H1 (cell line): ENCODE measurements around the gene NFKB1. TPM values are rescaled to one million over a fixed set of nuclear protein-coding genes. Genes with fewer than 3 reads are reported as not detected.

Experiments used
- CTCF ChIA-PET: fragments of 300-600 bp; sonication (Branson Sonifier 250); formaldehyde crosslinking; loops from one replicate; lab custom pipeline; 2021; ENCODE audit not compliant: partially characterized antibody; lab: Charles Lee
- POLR2A ChIA-PET: fragments of 300-600 bp; sonication (Branson Sonifier 250); formaldehyde crosslinking; loops from one replicate; lab custom pipeline; 2021; ENCODE audit warnings: inconsistent platforms; ENCODE audit not compliant: partially characterized antibody; lab: Charles Lee
- DNase-seq, 2 experiments: peaks; one replicate each; pipeline versions ENCODE4 v3.0.0 to v3.0.0-alpha.2; 2010 to 2022; ENCODE audit warnings: low spot score in 2 of 2, low read depth in 1 of 2, mixed read lengths in 1 of 2
- FAIRE-seq: peaks from 2 replicates; lab custom pipeline; 2011; peaks lifted over from hg19 to GRCh38; lab: Jason Lieb, UNC
- H2AFZ ChIP-seq: 2 replicates; pipeline ENCODE4 v1.8.1; 2012; ENCODE audit warnings: low read length, inconsistent platforms
- H2AK5ac ChIP-seq: 2 replicates; pipeline ENCODE4 v1.6.1; 2013; ENCODE audit warnings: low read depth, low read length
- H2BK120ac ChIP-seq: replicated peaks from 2 replicates; pipeline ENCODE3; 2013; ENCODE audit warnings: low read depth, low read length, inconsistent platforms
- H2BK12ac ChIP-seq: 2 replicates; pipeline ENCODE4 v1.6.1; 2013; ENCODE audit warnings: low read depth, low read length
- H2BK15ac ChIP-seq: 2 replicates; pipeline ENCODE4 v1.6.1; 2013; ENCODE audit warnings: low read length
- H2BK20ac ChIP-seq: 2 replicates; pipeline ENCODE4 v1.6.1; 2013; ENCODE audit warnings: low read length
- H2BK5ac ChIP-seq: 2 replicates; pipeline ENCODE4 v1.6.1; 2013; ENCODE audit warnings: low read depth, low read length
- H3K14ac ChIP-seq: 2 replicates; pipeline ENCODE4 v1.6.1; 2013; ENCODE audit warnings: inconsistent platforms; ENCODE audit not compliant: insufficient read length
- H3K18ac ChIP-seq: 2 replicates; pipeline ENCODE4 v1.6.1; 2013; ENCODE audit warnings: low read length; ENCODE audit errors: extremely low read depth
- H3K23ac ChIP-seq: 2 replicates; pipeline ENCODE4 v1.6.1; 2013; ENCODE audit warnings: inconsistent platforms; ENCODE audit not compliant: insufficient read length
- H3K23me2 ChIP-seq: 2 replicates; pipeline ENCODE4 v1.6.1; 2013; ENCODE audit warnings: low read depth, low read length
- H3K27ac ChIP-seq: 2 replicates; pipeline ENCODE4 v1.6.1; 2011; ENCODE audit warnings: low read depth, low read length, inconsistent platforms
- H3K27me3 ChIP-seq, 4 experiments: replicated peaks in 1 of 4; 1 replicate in 1 of 4; 2 replicates in 3 of 4; pipeline versions ENCODE4 v1.6.1 to v1.8.1; 2011 to 2013; ENCODE audit warnings: low read length in 3 of 4, mild to moderate bottlenecking in 3 of 4, inconsistent platforms in 2 of 4, mixed read lengths in 2 of 4, moderate library complexity in 1 of 4; ENCODE audit not compliant: control insufficient read depth in 3 of 4, insufficient read depth in 3 of 4; ENCODE audit errors: extremely low read depth in 1 of 4
- H3K36me3 ChIP-seq, 4 experiments: 2 replicates each; pipeline versions ENCODE4 v1.6.1 to v1.8.1; 2011 to 2013; ENCODE audit warnings: mild to moderate bottlenecking in 4 of 4, low read length in 3 of 4, moderate library complexity in 2 of 4, control low read depth in 1 of 4, inconsistent platforms in 1 of 4; ENCODE audit not compliant: insufficient read depth in 4 of 4, control insufficient read depth in 2 of 4
- H3K4ac ChIP-seq: replicated peaks from 2 replicates; pipeline ENCODE3; 2013; ENCODE audit warnings: low read length, low read depth, mixed read lengths, inconsistent platforms; ENCODE audit not compliant: insufficient read length
- H3K4me1 ChIP-seq, 4 experiments: replicated peaks in 1 of 4; 1 replicate in 1 of 4; 2 replicates in 3 of 4; pipeline versions ENCODE4 v1.6.1 to v1.8.1; 2011 to 2013; ENCODE audit warnings: low read length in 3 of 4, inconsistent platforms in 2 of 4, mixed read lengths in 1 of 4; ENCODE audit not compliant: insufficient read depth in 4 of 4, control insufficient read depth in 3 of 4
- H3K4me2 ChIP-seq, 2 experiments: 2 replicates each; pipeline versions ENCODE4 v1.6.1 to v1.8.1; 2011 to 2013; ENCODE audit warnings: low read depth in 2 of 2, low read length in 2 of 2, control low read depth in 1 of 2, inconsistent platforms in 1 of 2, mild to moderate bottlenecking in 1 of 2; ENCODE audit not compliant: insufficient read depth in 1 of 2
- H3K4me3 ChIP-seq, 4 experiments: fragments of 200-600, 300-600 bp in 1 of 4; sonication (generic), shearing (Covaris generic), sonication (Bioruptor Twin) in 1 of 4; 2 replicates each; pipeline versions ENCODE4 v1.5.1 to v1.8.1; 2011 to 2016; ENCODE audit warnings: low read length in 4 of 4, low read depth in 3 of 4, control low read depth in 2 of 4, inconsistent platforms in 2 of 4, mild to moderate bottlenecking in 2 of 4, mixed read lengths in 1 of 4, moderate library complexity in 1 of 4; ENCODE audit not compliant: insufficient read depth in 2 of 4; ENCODE audit errors: extremely low read depth in 1 of 4
- H3K56ac ChIP-seq: replicated peaks from 2 replicates; pipeline ENCODE3; 2013; ENCODE audit warnings: low read depth, mild to moderate bottlenecking, mixed read lengths, low read length, inconsistent platforms; ENCODE audit not compliant: insufficient read length
- H3K79me1 ChIP-seq: 2 replicates; pipeline ENCODE4 v1.6.1; 2013; ENCODE audit warnings: low read depth, low read length, control low read depth
- H3K79me2 ChIP-seq, 2 experiments: 2 replicates each; pipeline versions ENCODE4 v1.6.1 to v1.8.1; 2012 to 2013; ENCODE audit warnings: low read length in 2 of 2, mild to moderate bottlenecking in 2 of 2, inconsistent platforms in 1 of 2; ENCODE audit not compliant: insufficient read depth in 2 of 2, control insufficient read depth in 1 of 2
- H3K9ac ChIP-seq, 4 experiments: replicated peaks in 1 of 4; 1 replicate in 1 of 4; 2 replicates in 3 of 4; pipeline versions ENCODE4 v1.6.1 to v1.8.1; 2011 to 2013; ENCODE audit warnings: low read depth in 3 of 4, low read length in 3 of 4, control low read depth in 2 of 4, mild to moderate bottlenecking in 2 of 4, moderate library complexity in 2 of 4, inconsistent platforms in 1 of 4; ENCODE audit errors: extremely low read depth in 1 of 4
- H3K9me3 ChIP-seq, 2 experiments: 2 replicates each; pipeline versions ENCODE4 v1.6.1 to v1.8.1; 2012 to 2013; ENCODE audit warnings: mild to moderate bottlenecking in 2 of 2, moderate library complexity in 2 of 2, control low read depth in 1 of 2, inconsistent platforms in 1 of 2, low read depth in 1 of 2, low read length in 1 of 2, mixed read lengths in 1 of 2; ENCODE audit not compliant: insufficient read depth in 2 of 2
- H4K20me1 ChIP-seq, 2 experiments: replicated peaks in 1 of 2; 2 replicates each; pipeline versions ENCODE3 to v1.8.1; 2011 to 2013; ENCODE audit warnings: inconsistent platforms in 2 of 2, low read length in 2 of 2, mild to moderate bottlenecking in 1 of 2; ENCODE audit not compliant: insufficient read depth in 2 of 2, control insufficient read depth in 1 of 2
- H4K5ac ChIP-seq: 2 replicates; pipeline ENCODE4 v1.6.1; 2013; ENCODE audit warnings: low read length, low read depth, mixed read lengths, inconsistent platforms; ENCODE audit not compliant: insufficient read length
- H4K8ac ChIP-seq: 2 replicates; pipeline ENCODE4 v1.8.0; 2013; ENCODE audit warnings: mild to moderate bottlenecking, moderate library complexity, low read length, inconsistent platforms; ENCODE audit not compliant: insufficient read depth; ENCODE audit errors: extremely low read depth
- H4K91ac ChIP-seq: replicated peaks from 2 replicates; pipeline ENCODE3; 2013; ENCODE audit warnings: low read length, mixed read lengths, inconsistent platforms; ENCODE audit not compliant: insufficient read length
- CBX5 ChIP-seq: fragments of 300-800, 300-1000 bp; sonication (generic); IDR thresholded peaks from 2 replicates; pipeline ENCODE4 v1.7.1; 2016; ENCODE audit warnings: antibody characterized with exemption, low read length, low read depth
- CTBP2 ChIP-seq: IDR thresholded peaks from 2 replicates; pipeline ENCODE4 v1.7.0; 2011; ENCODE audit warnings: borderline replicate concordance, mild to moderate bottlenecking, moderate library complexity, mixed read lengths, low read length; ENCODE audit not compliant: insufficient read depth, insufficient read length
- EP300 ChIP-seq, 2 experiments: IDR thresholded peaks; 1 replicate in 1 of 2; 2 replicates in 1 of 2; pipeline ENCODE4 v1.6.1; 2011 to 2012; ENCODE audit warnings: low read depth in 2 of 2, low read length in 2 of 2, mild to moderate bottlenecking in 2 of 2, borderline replicate concordance in 1 of 2, inconsistent platforms in 1 of 2, moderate library complexity in 1 of 2
- HDAC2 ChIP-seq, 2 experiments: fragments of 300-600 bp in 1 of 2; sonication (generic) in 1 of 2; IDR thresholded peaks; 2 replicates each; pipeline ENCODE4 v1.6.1; 2011 to 2012; ENCODE audit warnings: low read depth in 2 of 2, low read length in 2 of 2, mild to moderate bottlenecking in 2 of 2, moderate library complexity in 2 of 2, borderline replicate concordance in 1 of 2, inconsistent platforms in 1 of 2
- KDM1A ChIP-seq: fragments of 200-600, 300-600 bp; sonication (generic); IDR thresholded peaks from 2 replicates; pipeline ENCODE4 v1.7.1; 2016; ENCODE audit warnings: mild to moderate bottlenecking, low read length, borderline replicate concordance
- SP4 ChIP-seq: IDR thresholded peaks from 2 replicates; pipeline ENCODE4 v1.6.1; 2012; ENCODE audit warnings: low read length, inconsistent platforms
- TAF7 ChIP-seq: optimal IDR thresholded peaks from 2 replicates; pipeline ENCODE3; 2011; ENCODE audit warnings: low read depth, mild to moderate bottlenecking, inconsistent platforms, low read length, moderate library complexity, borderline replicate concordance
- WGBS, 2 experiments: shearing (Covaris generic) in 1 of 2; methylation state at CpG; one replicate each; pipeline versions ENCODE4 v1.1.6 to v1.1.7; 2013 to 2015; ENCODE audit warnings: low lambda C conversion rate in 2 of 2, mixed read lengths in 2 of 2, inconsistent platforms in 1 of 2, low coverage in 1 of 2, missing lambda C conversion rate in 1 of 2; ENCODE audit not compliant: insufficient replicate concordance in 2 of 2, insufficient coverage in 1 of 2, insufficient read length in 1 of 2; ENCODE audit errors: extremely low coverage in 1 of 2, missing lambda C conversion rate in 1 of 2; 5-methylcytosine and 5-hydroxymethylcytosine counted together
- polyA plus RNA-seq, 7 experiments: library from polyadenylated mRNA; depleted of rRNA in 3 of 7; stranded (reverse) in 5 of 7; unstranded in 2 of 7; fragments of >200 nt in 5 of 7; fragments of 200-250 nt in 2 of 7; gene quantifications; 1 replicate in 5 of 7; 2 replicates in 1 of 7; 4 replicates in 1 of 7; pipeline versions ENCODE4 v1.2.1 to v1.2.3, GENCODE V29; 2011 to 2013; ENCODE audit warnings: missing spikeins in 2 of 7, mixed read lengths in 2 of 7
- total RNA-seq: library from RNA; stranded (reverse); fragmentation: NEBNext Ultra II Directional; extraction: Animal tissue kit (Norgen Biotek cat#: 25700); gene quantifications from 2 replicates; pipeline ENCODE4 v1.2.1, GENCODE V29; 2021
- TF ChIP-seq, protein P1 (sequence below): IDR thresholded peaks from 2 replicates; pipeline ENCODE4 v1.6.1; 2012; ENCODE audit warnings: low read length, inconsistent platforms
- TF ChIP-seq, protein P2 (sequence below): IDR thresholded peaks from 2 replicates; pipeline ENCODE4 v1.6.1; 2011; ENCODE audit warnings: low read depth, mild to moderate bottlenecking, low read length; ENCODE audit not compliant: insufficient read depth

NFKB1 gene
- total and polyA plus RNA-seq, 2 of the 8 experiments (the other 6 are each of a cell fraction or from before 2014, with no cell fraction given): 2.9 to 6.8 TPM

DNA sequence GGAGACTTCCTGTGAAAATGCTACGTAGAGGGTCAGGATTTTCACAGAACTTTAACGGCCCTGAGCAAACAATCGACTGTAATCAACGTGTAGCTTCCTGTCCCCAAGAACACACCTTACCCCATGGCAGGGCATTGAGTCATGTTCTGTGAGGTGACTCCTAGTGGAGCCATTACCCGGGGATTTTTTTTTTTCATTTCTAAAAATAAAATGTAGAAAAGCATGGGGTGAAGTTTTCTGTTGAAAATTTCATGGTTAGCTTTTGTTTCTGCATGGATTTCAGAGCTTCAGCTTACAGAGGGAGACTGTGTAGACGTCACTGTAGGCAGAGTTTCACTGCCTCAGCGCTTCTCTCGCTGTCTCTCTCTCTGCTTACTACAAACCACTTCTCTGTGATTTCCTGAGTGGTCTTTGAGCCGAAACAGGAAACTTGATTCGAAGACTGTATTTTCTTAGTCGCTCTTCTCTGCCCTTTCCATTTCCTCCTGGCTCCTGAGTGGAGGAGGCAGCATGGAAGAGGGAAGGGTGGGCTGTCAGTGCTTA lies 111.7 kb downstream of the NFKB1 start:
- H3K23ac ChIP-seq: no peak overlapping the region
- ChIA-PET CTCF (interaction anchor here (1.6 to 2.8 kb wide), 2 partner anchors 13 to 20 kb away, joined by 4 to 8 read pairs; no protein-coding TSS in a partner anchor), POLR2A (no interaction called here)
- H2BK5ac ChIP-seq: peak overlapping the region; percentile 40; the same call in 1 of the 2 replicates
- H4K91ac ChIP-seq: no peak overlapping the region
- no peak overlapping the region for H2BK15ac ChIP-seq
- H3K4me2 ChIP-seq: no peak overlapping the region
- no peak overlapping the region for H2AFZ ChIP-seq
- no peak overlapping the region for H3K56ac ChIP-seq
- H3K27ac ChIP-seq: no peak overlapping the region
- no peak overlapping the region for H3K14ac ChIP-seq
- H3K27me3 ChIP-seq: no peaks in the 10 kb centered on the region
- no peaks in the 10 kb centered on the region for H4K20me1 ChIP-seq
- H3K4ac ChIP-seq: no peak overlapping the region
- H4K8ac ChIP-seq: no peak overlapping the region
- no peaks in the 10 kb centered on the region for H3K79me1 ChIP-seq
- TF ChIP-seq SP4 (no peak), CBX5 (no peak), TAF7 (no peak), CTBP2 (no peak), EP300 (IDR thresholded peaks at IDR 0.05; ENCODE audit: borderline replicate concordance in 1 of 2, low read depth in 2 of 2, low read length in 2 of 2) (no peak), HDAC2 (IDR thresholded peaks at IDR 0.05; ENCODE audit: borderline replicate concordance in 1 of 2, low read depth in 2 of 2, low read length in 2 of 2) (no peak), KDM1A (no peak)
- TF ChIP-seq, protein P1, sequence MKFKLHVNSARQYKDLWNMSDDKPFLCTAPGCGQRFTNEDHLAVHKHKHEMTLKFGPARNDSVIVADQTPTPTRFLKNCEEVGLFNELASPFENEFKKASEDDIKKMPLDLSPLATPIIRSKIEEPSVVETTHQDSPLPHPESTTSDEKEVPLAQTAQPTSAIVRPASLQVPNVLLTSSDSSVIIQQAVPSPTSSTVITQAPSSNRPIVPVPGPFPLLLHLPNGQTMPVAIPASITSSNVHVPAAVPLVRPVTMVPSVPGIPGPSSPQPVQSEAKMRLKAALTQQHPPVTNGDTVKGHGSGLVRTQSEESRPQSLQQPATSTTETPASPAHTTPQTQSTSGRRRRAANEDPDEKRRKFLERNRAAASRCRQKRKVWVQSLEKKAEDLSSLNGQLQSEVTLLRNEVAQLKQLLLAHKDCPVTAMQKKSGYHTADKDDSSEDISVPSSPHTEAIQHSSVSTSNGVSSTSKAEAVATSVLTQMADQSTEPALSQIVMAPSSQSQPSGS: no peak
- TF ChIP-seq, protein P2, sequence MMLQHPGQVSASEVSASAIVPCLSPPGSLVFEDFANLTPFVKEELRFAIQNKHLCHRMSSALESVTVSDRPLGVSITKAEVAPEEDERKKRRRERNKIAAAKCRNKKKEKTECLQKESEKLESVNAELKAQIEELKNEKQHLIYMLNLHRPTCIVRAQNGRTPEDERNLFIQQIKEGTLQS: no peak
- no peak overlapping the region for H2BK20ac ChIP-seq
- no peaks in the 10 kb centered on the region for H3K79me2 ChIP-seq
- no peaks in the 10 kb centered on the region for H3K9me3 ChIP-seq
- no peak overlapping the region for H2AK5ac ChIP-seq
- peaks cover 5 to 9% (median 6%) of the 10 kb centered on the region in 4 experiments for H3K4me1 ChIP-seq
- no peak overlapping the region for H4K5ac ChIP-seq
- H3K9ac ChIP-seq: no peak overlapping the region
- 90% methylated on average over 11 of the region's 11 CpGs; no CpG with 5 or more reads in 1 of the 2 experiments for WGBS, 2 experiments
- H3K4me3 ChIP-seq: no peak overlapping the region
- H3K23me2 ChIP-seq: no peaks in the 10 kb centered on the region
- H3K36me3 ChIP-seq: no peaks in the 10 kb centered on the region
- DNase-seq (no peak), FAIRE-seq (no peak)
- H2BK120ac ChIP-seq: no peak overlapping the region
- no peak overlapping the region for H3K18ac ChIP-seq
- no peak overlapping the region for H2BK12ac ChIP-seq
